Astrocyte (in vitro differentiated cells and primary cell): Measurements from ENCODE around the gene NUCKS1.

ENCODE experiments used
- CTCF ChIP-seq: IDR thresholded peaks from 2 replicates; pipeline ENCODE4 v1.5.1; 2011; ENCODE audit warnings: low read depth, mild to moderate bottlenecking, inconsistent platforms, low read length, moderate library complexity; ENCODE audit not compliant: insufficient read depth
- EZH2 ChIP-seq: IDR thresholded peaks from 2 replicates; pipeline ENCODE4 v1.6.1; 2012; ENCODE audit warnings: mild to moderate bottlenecking, low read length, inconsistent platforms; ENCODE audit not compliant: insufficient read depth

DNA sequence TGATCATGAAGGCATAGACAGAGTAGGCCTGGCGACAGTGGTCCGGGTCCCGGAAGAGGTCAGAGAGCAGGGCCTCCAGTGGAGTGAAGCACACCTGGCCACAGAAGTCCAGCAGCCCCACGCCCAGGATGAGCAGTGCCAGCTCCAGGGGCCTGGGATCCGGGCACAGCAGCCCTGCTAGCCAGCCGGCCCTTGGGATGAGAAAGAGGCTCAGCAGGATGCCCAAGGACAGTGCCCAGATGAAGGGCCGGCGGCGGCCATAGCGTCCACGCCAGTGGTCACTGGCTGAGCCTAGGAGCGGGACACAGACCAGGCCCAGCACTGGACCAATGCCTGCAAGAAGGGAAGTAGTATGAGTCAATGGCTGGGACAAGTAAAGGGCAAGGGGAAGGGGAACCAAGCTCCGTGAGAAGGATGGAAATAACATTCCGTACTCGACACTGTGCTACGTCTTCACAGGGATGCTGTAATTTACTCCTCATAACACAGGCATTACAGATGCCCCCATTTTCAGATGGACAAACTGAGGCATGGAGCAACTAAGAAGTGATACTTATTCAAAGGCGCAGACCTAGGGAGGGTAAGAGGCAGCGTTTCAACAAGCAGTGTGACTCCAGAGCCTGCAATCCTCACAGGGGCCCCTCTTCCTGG lies 86.6 kb downstream of the NUCKS1 start:
- TF ChIP-seq CTCF (no peak), EZH2 (no peak)
